CD4-positive, alpha-beta memory T cell (primary cell): Measurements from ENCODE around the gene FRMD4B. TPM values are rescaled to one million over a fixed set of nuclear protein-coding genes. Genes with fewer than 3 reads are reported as not detected.

Experiments used
- CTCF ChIA-PET: fragments of 350-600 bp; sonication (Branson Sonifier 250); formaldehyde crosslinking; loops from one replicate; lab custom pipeline; 2021; ENCODE audit warnings: inconsistent platforms; ENCODE audit not compliant: partially characterized antibody; lab: Charles Lee
- POLR2A ChIA-PET: fragments of 350-600 bp; sonication (Branson Sonifier 250); formaldehyde crosslinking; loops from one replicate; lab custom pipeline; 2021; ENCODE audit not compliant: partially characterized antibody; lab: Charles Lee
- DNase-seq, 5 donors: peaks; one replicate each; pipeline versions ENCODE4 v3.0.0 to v3.0.0-alpha.2; 2020 to 2022; ENCODE audit warnings: mixed read lengths in 1 of 5
- H3K27ac ChIP-seq: one replicate; pipeline ENCODE4 v1.7.0; 2013; ENCODE audit warnings: low read depth, low read length
- H3K27me3 ChIP-seq: 2 replicates; pipeline ENCODE4 v1.7.0; 2013; ENCODE audit warnings: mild to moderate bottlenecking, low read length, moderate library complexity; ENCODE audit not compliant: insufficient read depth
- H3K36me3 ChIP-seq: 2 replicates; pipeline ENCODE4 v1.7.0; 2013; ENCODE audit warnings: mild to moderate bottlenecking, low read length, moderate library complexity; ENCODE audit not compliant: insufficient read depth
- H3K4me1 ChIP-seq: 2 replicates; pipeline ENCODE4 v1.7.0; 2013; ENCODE audit warnings: mild to moderate bottlenecking, low read length, moderate library complexity; ENCODE audit not compliant: insufficient read depth
- H3K4me3 ChIP-seq, 2 donors: one replicate each; pipeline ENCODE4 v1.7.0; 2013; ENCODE audit warnings: low read length in 2 of 2, mild to moderate bottlenecking in 1 of 2
- H3K9me3 ChIP-seq, 2 donors: one replicate each; pipeline ENCODE4 v1.7.0; 2013; ENCODE audit warnings: low read length in 2 of 2, control low read depth in 1 of 2; ENCODE audit not compliant: control insufficient read depth in 1 of 2
- H3K27ac Mint-ChIP-seq, 7 donors: one replicate each; pipeline ENCODE4 v1.8.0; 2020 to 2021; ENCODE audit warnings: mixed read lengths in 7 of 7, mild to moderate bottlenecking in 6 of 7, inconsistent platforms in 3 of 7, moderate library complexity in 3 of 7
- H3K27me3 Mint-ChIP-seq, 2 donors: one replicate each; pipeline ENCODE4 v1.8.0; 2020 to 2021; ENCODE audit warnings: mixed read lengths in 2 of 2
- H3K36me3 Mint-ChIP-seq, 2 donors: one replicate each; pipeline ENCODE4 v1.8.0; 2020 to 2021; ENCODE audit warnings: mixed read lengths in 2 of 2, inconsistent platforms in 1 of 2, mild to moderate bottlenecking in 1 of 2
- H3K4me1 Mint-ChIP-seq, 4 donors: one replicate each; pipeline ENCODE4 v1.8.0; 2020 to 2021; ENCODE audit warnings: mixed read lengths in 4 of 4, mild to moderate bottlenecking in 1 of 4
- H3K4me3 Mint-ChIP-seq, 8 donors: one replicate each; pipeline ENCODE4 v1.8.0; 2020 to 2021; ENCODE audit warnings: mixed read lengths in 8 of 8, mild to moderate bottlenecking in 7 of 8, moderate library complexity in 6 of 8, inconsistent platforms in 3 of 8
- H3K9me3 Mint-ChIP-seq, 8 donors: one replicate each; pipeline ENCODE4 v1.8.0; 2020 to 2021; ENCODE audit warnings: mixed read lengths in 8 of 8, mild to moderate bottlenecking in 5 of 8, inconsistent platforms in 3 of 8, moderate library complexity in 1 of 8
- intact Hi-C: fragments of 100-400 bp; cut with micrococcal nuclease; formaldehyde crosslinking; loops from one replicate; pipeline ENCODE4 v1.15.1; 2023
- polyA plus RNA-seq, 2 donors: library from polyadenylated mRNA; unstranded; fragments of 300-500 nt; fragmentation: Illumina TruSeq; gene quantifications; one replicate each; pipeline ENCODE4 v1.2.3, GENCODE V29; 2021
- total RNA-seq, 2 experiments: library from RNA; stranded (reverse); gene quantifications; one replicate each; pipeline ENCODE4 v1.2.3, GENCODE V29; 2021

FRMD4B gene
- total and polyA plus RNA-seq, 4 experiments from 2014 or later, result 3.1 to 18.3 (median 13.5) TPM

GRCh38 chr3:69162308-69162980, 223.4 kb downstream of the FRMD4B start:
- Histone ChIP-seq H3K27me3 (no peaks in the 10 kb centered on the region), H3K36me3 (no peaks in the 10 kb centered on the region), H3K27ac (no peak overlapping the region), H3K4me3 (no peak overlapping the region), H3K4me1 (no peaks in the 10 kb centered on the region), H3K9me3 (no peaks in the 10 kb centered on the region)
- no peak for DNase-seq
- intact Hi-C loops, result loop anchor here (5.0 kb wide), 2 partner anchors 510 to 785 kb away; no protein-coding TSS in a partner anchor
- ChIA-PET POLR2A (interaction anchor here (1.6 to 4.2 kb wide), 2 partner anchors 126 to 144 kb away, joined by 3 to 19 read pairs; no protein-coding TSS in a partner anchor), CTCF (interaction anchor here (0.5 to 14.2 kb wide), 40 partner anchors 10 to 300 kb away, joined by 3 to 529 read pairs (median 5); partner anchors contain the start of gene LMOD3)
- Mint-ChIP-seq H3K9me3 (no peaks in the 10 kb centered on the region), H3K27ac (no peak overlapping the region), H3K4me1 (peaks cover 5 to 9% (median 5%) of the 10 kb centered on the region in 4 donors), H3K4me3 (no peak overlapping the region), H3K27me3 (peaks cover 0 to 6% of the 10 kb centered on the region in 2 donors), H3K36me3 (peaks cover 0 to under 1% of the 10 kb centered on the region in 2 donors)

GRCh38 chr3:69161587-69162307, 224.1 kb downstream of the FRMD4B start:
- CTCF ChIA-PET, result interaction anchor here (0.5 to 14.2 kb wide), 54 partner anchors 9 to 300 kb away, joined by 3 to 529 read pairs (median 4); partner anchors contain the start of gene LMOD3
- Histone ChIP-seq H3K9me3 (no peaks in the 10 kb centered on the region), H3K27me3 (no peaks in the 10 kb centered on the region), H3K27ac (no peak overlapping the region), H3K36me3 (no peaks in the 10 kb centered on the region), H3K4me1 (no peaks in the 10 kb centered on the region), H3K4me3 (no peak overlapping the region)
- Mint-ChIP-seq H3K36me3 (no peaks in the 10 kb centered on the region), H3K9me3 (no peaks in the 10 kb centered on the region), H3K27ac (no peak overlapping the region), H3K27me3 (peaks cover 2 to 6% of the 10 kb centered on the region in 2 donors), H3K4me3 (no peak overlapping the region), H3K4me1 (peaks cover 5 to 9% (median 5%) of the 10 kb centered on the region in 4 donors)
- POLR2A ChIA-PET, result interaction anchor here (1.6 to 4.2 kb wide), 2 partner anchors 127 to 144 kb away, joined by 3 to 19 read pairs; no protein-coding TSS in a partner anchor
- DNase-seq, result peak; percentile 52 to 60 (median 56)
- intact Hi-C loops, result loop anchor here (1.0 to 5.0 kb wide), 7 partner anchors 41 to 786 kb away; no protein-coding TSS in a partner anchor

GRCh38 chr3:69160525-69160924, 225.4 kb downstream of the FRMD4B start:
- ChIA-PET CTCF (interaction anchor here (1.2 to 14.2 kb wide), 15 partner anchors 10 to 301 kb away, joined by 3 to 529 read pairs (median 15); partner anchors contain the start of gene LMOD3), POLR2A (interaction anchor here (4.2 kb wide), 1 partner anchor 146 kb away, joined by 19 read pairs; no protein-coding TSS in a partner anchor)
- no peak overlapping the region for H3K27ac ChIP-seq
- no peaks in the 10 kb centered on the region for H3K36me3 ChIP-seq
- Mint-ChIP-seq H3K4me3 (no peak overlapping the region), H3K4me1 (peaks cover 5 to 9% (median 5%) of the 10 kb centered on the region in 4 donors), H3K36me3 (no peaks in the 10 kb centered on the region), H3K27ac (peak overlapping the region in 1 of 7 donors; percentile 56), H3K9me3 (no peaks in the 10 kb centered on the region), H3K27me3 (peaks cover 2 to 6% of the 10 kb centered on the region in 2 donors)
- H3K27me3 ChIP-seq, result no peaks in the 10 kb centered on the region
- H3K9me3 ChIP-seq, result no peaks in the 10 kb centered on the region
- no peak overlapping the region for H3K4me3 ChIP-seq
- intact Hi-C loops, result loop anchor here (2.0 to 5.0 kb wide), 3 partner anchors 40 to 787 kb away; no protein-coding TSS in a partner anchor
- no peak for DNase-seq
- H3K4me1 ChIP-seq, result no peaks in the 10 kb centered on the region

- Mint-ChIP-seq H3K4me3 (no peak overlapping the region), H3K27ac (no peak overlapping the region), H3K27me3 (peaks cover 3 to 6% of the 10 kb centered on the region in 2 donors), H3K4me1 (peaks cover 5 to 9% (median 5%) of the 10 kb centered on the region in 4 donors), H3K36me3 (no peaks in the 10 kb centered on the region), H3K9me3 (no peaks in the 10 kb centered on the region)
- no peaks in the 10 kb centered on the region for H3K4me1 ChIP-seq
- H3K27ac ChIP-seq, result no peak overlapping the region
- ChIA-PET POLR2A (interaction anchor here (4.2 kb wide), 1 partner anchor 146 kb away, joined by 19 read pairs; no protein-coding TSS in a partner anchor), CTCF (interaction anchor here (0.7 to 14.2 kb wide), 10 partner anchors 13 to 1831 kb away, joined by 3 to 529 read pairs (median 16); partner anchors contain the start of gene LMOD3)
- no peak for DNase-seq
- no peaks in the 10 kb centered on the region for H3K36me3 ChIP-seq
- no peaks in the 10 kb centered on the region for H3K9me3 ChIP-seq
- H3K4me3 ChIP-seq, result no peak overlapping the region
- no peaks in the 10 kb centered on the region for H3K27me3 ChIP-seq
- intact Hi-C loops, result loop anchor here (2.0 to 5.0 kb wide), 3 partner anchors 39 to 787 kb away; no protein-coding TSS in a partner anchor
Observed at GRCh38 chr3:69160107-69160506, 225.8 kb downstream of the FRMD4B start.

GRCh38 chr3:69149586-69149985, 236.3 kb downstream of the FRMD4B start:
- Mint-ChIP-seq H3K9me3 (no peaks in the 10 kb centered on the region), H3K27me3 (no peaks in the 10 kb centered on the region), H3K4me3 (no peak overlapping the region), H3K36me3 (no peaks in the 10 kb centered on the region), H3K4me1 (no peaks in the 10 kb centered on the region), H3K27ac (no peak overlapping the region)
- no peaks in the 10 kb centered on the region for H3K36me3 ChIP-seq
- H3K9me3 ChIP-seq, result no peaks in the 10 kb centered on the region
- POLR2A ChIA-PET, result no interaction called here
- no peak for DNase-seq
- H3K27ac ChIP-seq, result no peak overlapping the region
- H3K4me3 ChIP-seq, result no peak overlapping the region
- no peaks in the 10 kb centered on the region for H3K27me3 ChIP-seq
- no peaks in the 10 kb centered on the region for H3K4me1 ChIP-seq
- CTCF ChIA-PET, result interaction anchor here (1.6 kb wide), 1 partner anchor 12 kb away, joined by 7 read pairs; no protein-coding TSS in a partner anchor
- intact Hi-C loops, result no loop called here

- Mint-ChIP-seq H3K36me3 (no peaks in the 10 kb centered on the region), H3K4me3 (no peak overlapping the region), H3K4me1 (no peaks in the 10 kb centered on the region), H3K9me3 (no peaks in the 10 kb centered on the region), H3K27ac (no peak overlapping the region), H3K27me3 (peaks cover 0 to 4% of the 10 kb centered on the region in 2 donors)
- Histone ChIP-seq H3K4me1 (no peaks in the 10 kb centered on the region), H3K9me3 (no peaks in the 10 kb centered on the region), H3K4me3 (no peak overlapping the region), H3K27me3 (no peaks in the 10 kb centered on the region), H3K27ac (no peak overlapping the region), H3K36me3 (no peaks in the 10 kb centered on the region)
- no peak for DNase-seq
- intact Hi-C loops, result no loop called here
- CTCF ChIA-PET, result interaction anchor here (0.8 to 1.4 kb wide), 3 partner anchors 16 to 161 kb away, joined by 3 to 4 read pairs (median 4); no protein-coding TSS in a partner anchor
- POLR2A ChIA-PET, result no interaction called here
Observed at GRCh38 chr3:69145688-69146087, 240.2 kb downstream of the FRMD4B start.
